HFFc6 (cell line): ENCODE measurements around the gene PRRX1. TPM values are rescaled to one million over a fixed set of nuclear protein-coding genes. Genes with fewer than 3 reads are reported as not detected.
A peak's percentile ranks its signal among the peaks of the same experiment; 100 is the strongest.

Experiments used
- DNase-seq: peaks from one replicate; pipeline ENCODE4 v3.0.0-alpha.2; 2018
- H3K27ac Mint-ChIP-seq: 2 replicates; pipeline ENCODE4 v1.8.0; 2020; ENCODE audit warnings: mild to moderate bottlenecking, mixed read lengths
- H3K27me3 Mint-ChIP-seq: 2 replicates; pipeline ENCODE4 v1.8.0; 2021; ENCODE audit warnings: mild to moderate bottlenecking, moderate library complexity, mixed read lengths; ENCODE audit not compliant: insufficient read depth
- H3K36me3 Mint-ChIP-seq: 2 replicates; pipeline ENCODE4 v1.8.0; 2021; ENCODE audit warnings: low read depth, mixed read lengths
- H3K4me1 Mint-ChIP-seq: 2 replicates; pipeline ENCODE4 v1.8.0; 2020; ENCODE audit warnings: low read depth, mixed read lengths
- H3K4me3 Mint-ChIP-seq: 2 replicates; pipeline ENCODE4 v1.8.0; 2020; ENCODE audit warnings: mild to moderate bottlenecking, moderate library complexity, mixed read lengths
- H3K9me3 Mint-ChIP-seq: 2 replicates; pipeline ENCODE4 v1.8.0; 2020; ENCODE audit warnings: mild to moderate bottlenecking, mixed read lengths
- total RNA-seq, 6 experiments: library from RNA; stranded (reverse); fragmentation: NEBNext Ultra II Directional; extraction: Animal tissue kit (Norgen Biotek cat#: 25700); gene quantifications; 2 replicates in 1 of 6; 3 replicates in 5 of 6; pipeline ENCODE4 v1.2.3, GENCODE V29; 2021
- TF ChIP-seq, protein P1 (sequence below): fragments of 200-600 bp; sonication (generic); IDR thresholded peaks from 2 replicates; pipeline ENCODE4 v1.5.0; 2021; ENCODE audit warnings: antibody characterized with exemption, mild to moderate bottlenecking

The PRRX1 gene
- total RNA-seq, 6 experiments from 2014 or later: 151 to 310 (median 270) TPM

DNA sequence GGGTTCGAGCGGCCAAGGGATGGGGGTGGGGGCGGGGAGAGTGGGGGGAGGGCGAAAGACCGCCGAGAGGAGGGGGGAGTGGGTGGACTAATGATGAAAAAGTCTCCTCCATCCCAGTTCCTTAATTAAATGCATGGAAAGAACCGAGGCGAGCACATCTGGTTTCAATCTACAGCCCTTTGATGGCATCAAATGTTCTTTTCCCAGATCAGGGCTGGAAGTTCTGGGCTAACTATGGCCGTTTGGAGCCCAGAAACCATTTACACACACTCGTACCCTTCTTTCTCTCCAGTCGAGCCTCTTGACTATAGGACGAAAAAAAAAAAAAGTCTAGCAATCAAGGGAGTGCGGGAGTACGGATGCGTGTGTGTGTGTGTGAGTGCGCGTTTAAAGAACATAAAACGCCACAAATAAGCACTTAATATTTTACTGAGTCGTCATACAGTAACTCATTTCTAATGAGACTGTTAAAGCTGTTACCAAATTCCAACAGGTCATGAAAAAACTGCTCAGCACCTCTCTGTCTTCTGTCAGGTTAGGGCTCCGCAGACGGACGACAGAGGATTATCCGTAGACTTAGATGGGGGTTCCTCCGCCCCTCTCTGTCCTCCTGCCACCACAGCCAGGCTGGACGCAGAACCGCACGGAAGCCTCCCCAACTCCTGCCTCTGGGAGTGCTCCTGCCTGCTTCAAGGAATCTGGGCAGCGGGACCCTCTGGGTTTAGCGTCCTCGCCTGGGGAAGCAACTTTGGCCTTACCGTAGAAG is 2.1 kb upstream of the PRRX1 start:
- peaks cover 28% of the 10 kb centered on the region for H3K36me3 Mint-ChIP-seq
- H3K9me3 Mint-ChIP-seq: peaks cover 20% of the 10 kb centered on the region
- peak; percentile 63 for DNase-seq
- peaks cover 6% of the 10 kb centered on the region; the same call in 1 of the 2 replicates for H3K27me3 Mint-ChIP-seq
- H3K27ac Mint-ChIP-seq: peak overlapping the region; percentile 92
- TF ChIP-seq, protein P1, sequence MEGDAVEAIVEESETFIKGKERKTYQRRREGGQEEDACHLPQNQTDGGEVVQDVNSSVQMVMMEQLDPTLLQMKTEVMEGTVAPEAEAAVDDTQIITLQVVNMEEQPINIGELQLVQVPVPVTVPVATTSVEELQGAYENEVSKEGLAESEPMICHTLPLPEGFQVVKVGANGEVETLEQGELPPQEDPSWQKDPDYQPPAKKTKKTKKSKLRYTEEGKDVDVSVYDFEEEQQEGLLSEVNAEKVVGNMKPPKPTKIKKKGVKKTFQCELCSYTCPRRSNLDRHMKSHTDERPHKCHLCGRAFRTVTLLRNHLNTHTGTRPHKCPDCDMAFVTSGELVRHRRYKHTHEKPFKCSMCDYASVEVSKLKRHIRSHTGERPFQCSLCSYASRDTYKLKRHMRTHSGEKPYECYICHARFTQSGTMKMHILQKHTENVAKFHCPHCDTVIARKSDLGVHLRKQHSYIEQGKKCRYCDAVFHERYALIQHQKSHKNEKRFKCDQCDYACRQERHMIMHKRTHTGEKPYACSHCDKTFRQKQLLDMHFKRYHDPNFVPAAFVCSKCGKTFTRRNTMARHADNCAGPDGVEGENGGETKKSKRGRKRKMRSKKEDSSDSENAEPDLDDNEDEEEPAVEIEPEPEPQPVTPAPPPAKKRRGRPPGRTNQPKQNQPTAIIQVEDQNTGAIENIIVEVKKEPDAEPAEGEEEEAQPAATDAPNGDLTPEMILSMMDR: peak; percentile 17; the same call in 1 of the 2 replicates
- H3K4me3 Mint-ChIP-seq: peak overlapping the region; percentile 94
- peaks cover 43% of the 10 kb centered on the region for H3K4me1 Mint-ChIP-seq

DNA sequence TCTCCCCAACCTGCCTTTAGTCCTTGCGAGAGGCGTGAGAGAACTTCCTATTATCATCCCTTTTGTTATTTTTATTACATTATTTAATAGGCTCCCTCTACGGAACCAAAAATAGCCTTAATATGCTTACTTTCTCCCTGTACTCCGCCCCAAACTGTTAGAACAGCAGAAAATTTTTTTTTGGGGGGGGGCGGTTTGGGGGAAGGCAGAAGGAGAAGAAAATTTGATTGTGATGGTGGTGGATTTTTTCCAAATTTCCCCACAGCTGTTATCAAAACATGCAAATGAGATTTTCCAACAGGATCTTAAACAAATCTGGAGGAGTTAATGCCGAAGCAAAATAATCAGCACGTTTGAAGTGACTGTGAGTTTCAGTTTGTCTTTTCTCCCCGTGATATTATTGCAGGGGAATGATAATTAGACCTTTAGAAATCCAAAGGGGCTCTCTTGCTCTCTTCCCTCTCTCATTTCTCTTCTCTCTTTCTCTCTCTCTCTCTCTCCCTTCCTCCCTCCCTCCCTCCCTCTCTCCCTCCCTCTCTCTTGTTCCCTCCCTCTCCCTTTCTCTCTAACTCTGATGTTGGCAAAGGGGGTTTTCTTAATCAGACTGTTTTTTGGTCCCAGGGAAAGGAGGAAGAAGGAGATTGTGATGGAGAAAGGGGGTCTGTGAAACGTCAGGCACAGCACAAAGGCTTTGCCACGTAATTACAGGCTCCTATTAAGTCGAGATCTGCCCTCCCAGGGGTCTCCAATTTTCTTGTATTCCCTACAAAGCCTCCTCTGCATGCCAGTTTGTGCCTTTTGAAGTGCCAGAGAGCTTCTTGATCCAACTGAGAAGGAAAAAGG is 1.1 kb upstream of the PRRX1 start:
- Mint-ChIP-seq H3K36me3 (peaks cover 38% of the 10 kb centered on the region), H3K9me3 (peaks cover 30% of the 10 kb centered on the region), H3K27ac (peak overlapping the region; percentile 92), H3K4me3 (peak overlapping the region; percentile 94), H3K27me3 (peaks cover 6% of the 10 kb centered on the region; the same call in 1 of the 2 replicates), H3K4me1 (peaks cover 43% of the 10 kb centered on the region)
- TF ChIP-seq, protein P1: no peak
- no peak for DNase-seq

DNA sequence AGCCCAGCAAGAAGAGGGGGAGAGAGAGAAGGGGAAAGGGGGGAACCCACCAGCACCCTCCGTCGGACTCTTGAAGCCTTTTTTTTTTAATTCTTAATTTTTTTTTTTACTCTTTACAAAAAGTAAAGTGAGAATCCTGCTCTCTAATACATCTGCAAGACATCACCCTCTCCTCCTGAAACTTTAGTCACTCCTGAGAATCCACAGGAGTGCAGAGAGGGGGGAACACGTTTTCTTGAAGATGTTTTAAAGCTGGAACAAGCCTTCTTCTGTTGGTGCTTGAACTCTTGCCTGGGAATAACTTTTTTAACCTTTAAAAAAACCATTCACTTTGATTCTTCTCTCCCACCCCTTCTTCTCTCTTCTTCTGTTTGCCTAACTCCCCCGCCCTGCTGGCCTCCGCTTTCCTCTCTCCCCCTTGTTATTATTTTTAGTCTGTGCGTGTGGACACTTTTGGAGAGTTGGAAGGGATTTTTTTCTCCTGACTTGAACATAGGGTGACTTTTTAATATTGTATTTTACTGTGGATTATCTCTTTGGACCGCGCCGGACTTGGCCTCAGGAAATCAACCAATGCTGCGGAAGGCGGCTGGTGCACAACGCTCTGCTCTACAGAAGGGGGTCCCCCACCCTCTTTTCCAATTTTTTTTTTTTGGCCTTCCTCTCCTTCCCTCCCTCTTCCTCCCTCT is 383 bp upstream of the PRRX1 start:
- no peak for DNase-seq
- peak overlapping the region; percentile 94 for H3K4me3 Mint-ChIP-seq
- TF ChIP-seq, protein P1: no peak
- H3K27me3 Mint-ChIP-seq: peaks cover 6% of the 10 kb centered on the region; the same call in 1 of the 2 replicates
- H3K9me3 Mint-ChIP-seq: peaks cover 38% of the 10 kb centered on the region
- H3K4me1 Mint-ChIP-seq: peaks cover 50% of the 10 kb centered on the region
- peaks cover 45% of the 10 kb centered on the region for H3K36me3 Mint-ChIP-seq
- peak overlapping the region; percentile 92 for H3K27ac Mint-ChIP-seq

DNA sequence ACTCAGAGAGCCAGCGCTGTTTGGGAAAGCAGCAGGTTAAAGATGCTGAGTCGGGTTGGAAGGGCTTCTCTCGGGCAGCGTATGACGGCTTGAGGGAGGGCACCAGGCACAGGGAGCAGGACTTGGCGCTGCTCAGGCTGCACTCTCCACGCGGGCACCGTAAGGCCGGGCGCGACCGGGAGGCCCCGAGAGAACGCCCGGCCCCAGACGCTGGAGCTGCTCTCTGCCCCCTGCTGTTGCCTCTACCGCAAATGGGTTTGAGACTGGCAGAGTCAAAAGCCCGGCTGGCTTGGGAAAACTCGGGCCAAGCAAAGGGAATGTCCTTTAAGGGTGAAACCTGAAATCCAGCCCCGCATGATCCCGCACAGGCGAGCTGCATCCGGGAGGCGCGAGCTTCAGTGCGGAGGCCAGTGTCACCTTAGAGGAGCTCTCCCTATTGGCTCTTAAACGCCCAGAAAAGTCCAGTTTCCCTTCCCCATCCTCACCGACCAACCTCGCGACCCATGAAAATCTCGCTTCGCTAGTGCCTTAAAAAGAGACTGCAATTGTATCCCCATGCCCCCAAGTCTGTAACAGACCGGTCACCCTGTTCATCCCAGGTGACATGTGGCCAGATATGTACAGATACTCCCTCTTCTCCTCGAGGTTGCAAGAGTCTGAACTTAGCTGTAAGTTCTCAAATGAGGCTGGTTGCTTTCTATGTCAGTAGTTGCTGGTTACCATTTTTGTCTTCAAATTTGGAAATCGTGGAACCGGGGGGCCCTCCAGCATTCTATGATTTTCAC is 1.1 kb downstream of the PRRX1 start:
- TF ChIP-seq, protein P1: peak; percentile 66
- peaks cover 9% of the 10 kb centered on the region for H3K27me3 Mint-ChIP-seq
- DNase-seq: peak; percentile 47
- H3K27ac Mint-ChIP-seq: peak overlapping the region; percentile 92
- H3K4me3 Mint-ChIP-seq: peak overlapping the region; percentile 94
- H3K4me1 Mint-ChIP-seq: peaks cover 59% of the 10 kb centered on the region
- peaks cover 50% of the 10 kb centered on the region for H3K9me3 Mint-ChIP-seq
- peaks cover 60% of the 10 kb centered on the region for H3K36me3 Mint-ChIP-seq

DNA sequence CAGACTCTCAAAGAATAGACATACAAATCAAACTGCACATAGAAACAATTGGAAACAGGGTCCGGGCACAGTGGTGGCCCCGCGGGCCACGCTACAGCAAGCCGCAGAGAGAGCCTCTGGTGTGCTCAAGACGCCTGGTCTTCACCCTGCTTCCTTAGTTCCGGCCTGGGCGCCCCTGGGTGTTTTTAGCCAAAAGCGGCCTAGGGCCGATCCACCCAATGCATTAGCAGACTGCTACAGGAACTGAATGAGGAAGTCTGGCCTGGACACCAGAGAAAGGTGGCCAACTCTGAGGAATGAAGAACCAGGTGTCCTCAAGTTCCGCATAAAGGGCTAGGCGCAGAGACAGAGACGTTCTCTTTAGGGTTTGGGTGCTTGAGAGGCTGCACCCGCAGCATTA is 1.7 kb downstream of the PRRX1 start:
- Mint-ChIP-seq H3K4me1 (peaks cover 63% of the 10 kb centered on the region), H3K36me3 (peaks cover 66% of the 10 kb centered on the region), H3K27me3 (peaks cover 9% of the 10 kb centered on the region), H3K9me3 (peaks cover 55% of the 10 kb centered on the region), H3K4me3 (peak overlapping the region; percentile 94), H3K27ac (peak overlapping the region; percentile 92)
- TF ChIP-seq, protein P1: no peak
- DNase-seq: no peak
